Activated naive CD4-positive, alpha-beta T cell treated with anti-CD3 and anti-CD28 coated beads, Interleukin-2, amount 50 U/mL, for 16 hours (primary cell): Measurements from ENCODE around the gene TIPARP.
"Not testable (repeated sequence)": the region's sequence is repeated elsewhere in the genome, so short reads cannot be mapped to it uniquely, and the experiment has no call there.

ENCODE experiments used
- DNase-seq: peaks from one replicate; pipeline ENCODE4 v3.0.0-alpha.2; 2020

TIPARP gene

GRCh38 chr3:156720826-156721225 is 46.4 kb downstream of the TIPARP start:
- no peak for DNase-seq

- DNase-seq: no peak
Measured at GRCh38 chr3:156721687-156722618, 47.6 kb downstream of the TIPARP start.

- DNase-seq: no peak
Measured at GRCh38 chr3:156723182-156723619, 48.8 kb downstream of the TIPARP start.

GRCh38 chr3:156725682-156726081 is 51.3 kb downstream of the TIPARP start:
- DNase-seq: no peak

- no peak for DNase-seq
Measured at GRCh38 chr3:156726456-156726855, 52.1 kb downstream of the TIPARP start.

GRCh38 chr3:156727519-156728205 is 53.3 kb downstream of the TIPARP start:
- no peak for DNase-seq

GRCh38 chr3:156728267-156728985 is 54.0 kb downstream of the TIPARP start:
- no peak for DNase-seq

- DNase-seq: no peak
Measured at GRCh38 chr3:156729460-156730179, 55.2 kb downstream of the TIPARP start.

GRCh38 chr3:156731813-156732212 is 57.4 kb downstream of the TIPARP start:
- DNase-seq: no peak

GRCh38 chr3:156732261-156732660 is 57.9 kb downstream of the TIPARP start:
- DNase-seq: no peak

- DNase-seq: no peak
Measured at GRCh38 chr3:156732715-156733421, 58.5 kb downstream of the TIPARP start.

- DNase-seq: not testable (repeated sequence)
Measured at GRCh38 chr3:156734661-156735060, 60.3 kb downstream of the TIPARP start.

GRCh38 chr3:156735471-156735870 is 61.1 kb downstream of the TIPARP start:
- no peak for DNase-seq

- not testable (repeated sequence) for DNase-seq
Measured at GRCh38 chr3:156737049-156737448, 62.7 kb downstream of the TIPARP start.

GRCh38 chr3:156738251-156738650 is 63.9 kb downstream of the TIPARP start:
- DNase-seq: no peak

- DNase-seq: no peak
Measured at GRCh38 chr3:156739976-156740375, 65.6 kb downstream of the TIPARP start.

GRCh38 chr3:156740581-156740980 is 66.2 kb downstream of the TIPARP start:
- not testable (repeated sequence) for DNase-seq

- DNase-seq: no peak
Measured at GRCh38 chr3:156741935-156742334, 67.5 kb downstream of the TIPARP start.

- no peak for DNase-seq
Measured at GRCh38 chr3:156742401-156742800, 68.0 kb downstream of the TIPARP start.

- DNase-seq: no peak
Measured at GRCh38 chr3:156743859-156744258, 69.5 kb downstream of the TIPARP start.

- DNase-seq: no peak
Measured at GRCh38 chr3:156744631-156745030, 70.2 kb downstream of the TIPARP start.

GRCh38 chr3:156745766-156746165 is 71.4 kb downstream of the TIPARP start:
- DNase-seq: no peak
